OCI-LY1 (cell line): ENCODE data around the gene SYF2.

Source experiments
- H2AFZ ChIP-seq: fragments of 200-600 bp; sonication (generic), shearing (Covaris generic); 2 replicates; pipeline ENCODE4 v1.6.0; 2014; ENCODE audit warnings: antibody characterized with exemption, mild to moderate bottlenecking, low read length
- H3F3A ChIP-seq: fragments of 200-600 bp; sonication (generic), shearing (Covaris generic); 2 replicates; pipeline ENCODE4 v1.6.0; 2014; ENCODE audit warnings: mild to moderate bottlenecking, antibody characterized with exemption, low read length, moderate library complexity; ENCODE audit not compliant: insufficient read depth
- H3K27ac ChIP-seq: fragments of 200-600 bp; sonication (generic); 2 replicates; pipeline ENCODE4 v1.5.1; 2014; ENCODE audit warnings: low read length, mixed run types, mild to moderate bottlenecking, low read depth; ENCODE audit not compliant: poor library complexity, severe bottlenecking
- H3K27me3 ChIP-seq: fragments of 200-600 bp; sonication (generic); 2 replicates; pipeline ENCODE4 v1.6.0; 2014; ENCODE audit warnings: antibody characterized with exemption, mild to moderate bottlenecking, low read length, moderate library complexity; ENCODE audit not compliant: insufficient read depth
- H3K36me3 ChIP-seq: fragments of 200-600 bp; sonication (generic); 2 replicates; pipeline ENCODE4 v1.6.1; 2014; ENCODE audit warnings: mild to moderate bottlenecking, antibody characterized with exemption, low read length, moderate library complexity, mixed read lengths; ENCODE audit not compliant: insufficient read depth
- H3K4me1 ChIP-seq: fragments of 200-600 bp; sonication (generic); 2 replicates; pipeline ENCODE4 v1.5.1; 2014; ENCODE audit warnings: mild to moderate bottlenecking, low read length, moderate library complexity; ENCODE audit not compliant: insufficient read depth, severe bottlenecking
- H3K4me2 ChIP-seq: fragments of 200-600 bp; sonication (generic), shearing (Covaris generic); 2 replicates; pipeline ENCODE4 v1.6.1; 2014; ENCODE audit warnings: low read length
- H3K4me3 ChIP-seq: fragments of 200-600 bp; sonication (generic); 2 replicates; pipeline ENCODE4 v1.5.1; 2014; ENCODE audit warnings: low read length, low read depth, mild to moderate bottlenecking, mixed read lengths; ENCODE audit not compliant: poor library complexity, severe bottlenecking
- H3K79me2 ChIP-seq: fragments of 200-600 bp; shearing (Covaris generic); 2 replicates; pipeline ENCODE4 v1.6.1; 2016; ENCODE audit warnings: mixed run types, low read length, mixed read lengths; ENCODE audit not compliant: insufficient read depth
- H3K9ac ChIP-seq: fragments of 200-600 bp; sonication (generic), shearing (Covaris generic); 2 replicates; pipeline ENCODE4 v1.6.1; 2014; ENCODE audit warnings: mild to moderate bottlenecking, low read length, mixed read lengths
- H3K9me2 ChIP-seq: fragments of 200-600 bp; sonication (generic), shearing (Covaris generic); 2 replicates; pipeline ENCODE4 v1.6.1; 2014; ENCODE audit warnings: low read depth, mild to moderate bottlenecking, low read length, mixed read lengths
- H3K9me3 ChIP-seq: fragments of 200-600 bp; shearing (Covaris generic); 2 replicates; pipeline ENCODE4 v1.6.1; 2014; ENCODE audit warnings: low read length, mixed read lengths
- H4K20me1 ChIP-seq: fragments of 200-600 bp; sonication (generic), shearing (Covaris generic); 2 replicates; pipeline ENCODE4 v1.6.0; 2016; ENCODE audit warnings: mild to moderate bottlenecking, low read length; ENCODE audit not compliant: insufficient read depth
- EZH2 ChIP-seq: fragments of 200-600 bp; sonication (generic), shearing (Covaris generic); IDR thresholded peaks from 2 replicates; pipeline ENCODE4 v1.8.0; 2017; ENCODE audit warnings: borderline replicate concordance, mixed run types, mild to moderate bottlenecking, antibody characterized with exemption, low read length, moderate library complexity, mixed read lengths
- TF ChIP-seq, protein P1 (sequence below): fragments of 200-600 bp; sonication (generic), shearing (Covaris generic); IDR thresholded peaks from 2 replicates; pipeline ENCODE4 v1.5.1; 2017; ENCODE audit warnings: mild to moderate bottlenecking, antibody characterized with exemption, low read length, moderate library complexity, mixed read lengths

The SYF2 gene

DNA sequence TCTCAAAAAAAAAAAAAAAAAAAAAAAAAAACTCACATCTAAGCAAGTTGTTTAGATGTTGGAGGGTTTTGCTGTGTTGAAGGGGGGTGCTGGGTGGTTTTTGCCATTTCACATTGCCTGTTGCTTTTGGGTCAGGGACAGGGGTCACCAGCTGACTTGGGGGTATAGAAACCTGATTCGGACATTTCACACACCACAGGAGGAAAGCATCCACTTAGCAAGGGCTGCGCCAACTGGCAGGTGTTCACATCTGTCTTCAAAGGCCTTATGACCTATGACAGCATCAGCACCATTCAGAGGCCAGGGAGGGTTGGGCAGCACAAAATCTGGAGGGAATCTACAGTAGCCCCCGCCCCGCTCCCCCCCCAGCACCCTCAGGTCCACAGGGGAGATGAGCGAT lies 45.2 kb downstream of the SYF2 start:
- no peak overlapping the region for H3K4me3 ChIP-seq
- no peak overlapping the region for H3K9ac ChIP-seq
- no peak overlapping the region for H2AFZ ChIP-seq
- no peaks in the 10 kb centered on the region for H3K9me2 ChIP-seq
- no peaks in the 10 kb centered on the region for H3K36me3 ChIP-seq
- H3F3A ChIP-seq = no peaks in the 10 kb centered on the region
- no peaks in the 10 kb centered on the region for H3K4me1 ChIP-seq
- H3K27me3 ChIP-seq = peaks cover 6% of the 10 kb centered on the region; the same call in 1 of the 2 replicates
- H4K20me1 ChIP-seq = no peaks in the 10 kb centered on the region
- TF ChIP-seq EZH2 = no peak
- TF ChIP-seq, protein P1, sequence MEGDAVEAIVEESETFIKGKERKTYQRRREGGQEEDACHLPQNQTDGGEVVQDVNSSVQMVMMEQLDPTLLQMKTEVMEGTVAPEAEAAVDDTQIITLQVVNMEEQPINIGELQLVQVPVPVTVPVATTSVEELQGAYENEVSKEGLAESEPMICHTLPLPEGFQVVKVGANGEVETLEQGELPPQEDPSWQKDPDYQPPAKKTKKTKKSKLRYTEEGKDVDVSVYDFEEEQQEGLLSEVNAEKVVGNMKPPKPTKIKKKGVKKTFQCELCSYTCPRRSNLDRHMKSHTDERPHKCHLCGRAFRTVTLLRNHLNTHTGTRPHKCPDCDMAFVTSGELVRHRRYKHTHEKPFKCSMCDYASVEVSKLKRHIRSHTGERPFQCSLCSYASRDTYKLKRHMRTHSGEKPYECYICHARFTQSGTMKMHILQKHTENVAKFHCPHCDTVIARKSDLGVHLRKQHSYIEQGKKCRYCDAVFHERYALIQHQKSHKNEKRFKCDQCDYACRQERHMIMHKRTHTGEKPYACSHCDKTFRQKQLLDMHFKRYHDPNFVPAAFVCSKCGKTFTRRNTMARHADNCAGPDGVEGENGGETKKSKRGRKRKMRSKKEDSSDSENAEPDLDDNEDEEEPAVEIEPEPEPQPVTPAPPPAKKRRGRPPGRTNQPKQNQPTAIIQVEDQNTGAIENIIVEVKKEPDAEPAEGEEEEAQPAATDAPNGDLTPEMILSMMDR = no peak
- no peak overlapping the region for H3K27ac ChIP-seq
- no peak overlapping the region for H3K4me2 ChIP-seq
- no peaks in the 10 kb centered on the region for H3K79me2 ChIP-seq
- H3K9me3 ChIP-seq = no peaks in the 10 kb centered on the region

DNA sequence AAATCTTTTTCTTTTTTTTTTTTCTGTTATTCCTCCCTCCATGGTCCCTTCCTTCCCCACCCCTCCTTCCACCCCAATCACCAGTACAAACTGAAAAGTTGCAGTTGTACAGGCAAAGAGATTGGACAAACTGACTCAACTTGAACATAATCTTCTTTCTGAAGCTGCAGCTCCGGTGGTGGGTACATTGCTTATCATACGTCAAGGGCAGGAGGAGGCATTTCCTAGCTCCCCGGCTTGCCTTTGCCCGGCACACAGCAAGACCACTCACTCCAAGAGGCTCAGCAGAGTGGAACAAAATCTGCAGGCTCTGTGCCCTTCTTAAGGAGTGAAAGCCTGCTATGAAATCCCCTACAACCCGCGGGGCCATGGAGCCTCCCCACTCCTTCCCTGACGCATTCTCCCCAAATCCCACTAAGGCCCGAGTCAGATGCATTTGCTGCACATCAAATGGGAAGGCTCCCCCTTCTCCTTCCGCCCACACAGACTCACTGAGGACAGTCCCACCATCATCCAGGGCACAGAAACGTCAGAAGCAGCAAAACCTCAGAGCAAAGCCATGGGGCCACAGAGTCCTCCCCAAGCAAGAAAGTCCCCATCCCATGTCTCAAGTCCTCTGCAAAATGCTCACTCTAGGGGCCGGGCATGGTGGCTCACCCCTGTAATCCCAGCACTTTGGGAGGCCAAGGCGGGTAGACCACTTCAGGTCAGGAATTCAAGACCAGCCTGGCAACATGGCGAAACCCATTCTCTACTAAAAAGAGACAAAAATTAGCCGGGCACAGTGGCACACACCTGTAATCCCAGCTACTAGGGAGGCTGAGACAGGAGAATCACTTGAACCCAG lies 45.9 kb downstream of the SYF2 start:
- no peaks in the 10 kb centered on the region for H3K9me2 ChIP-seq
- H2AFZ ChIP-seq = no peak overlapping the region
- TF ChIP-seq EZH2 = no peak
- TF ChIP-seq, protein P1 = no peak
- no peaks in the 10 kb centered on the region for H3K79me2 ChIP-seq
- H4K20me1 ChIP-seq = no peaks in the 10 kb centered on the region
- peaks cover 6% of the 10 kb centered on the region; the same call in 1 of the 2 replicates for H3K27me3 ChIP-seq
- no peak overlapping the region for H3K9ac ChIP-seq
- H3F3A ChIP-seq = no peaks in the 10 kb centered on the region
- H3K4me2 ChIP-seq = no peak overlapping the region
- H3K4me3 ChIP-seq = no peak overlapping the region
- H3K4me1 ChIP-seq = no peaks in the 10 kb centered on the region
- no peak overlapping the region for H3K27ac ChIP-seq
- no peaks in the 10 kb centered on the region for H3K9me3 ChIP-seq
- no peaks in the 10 kb centered on the region for H3K36me3 ChIP-seq

DNA sequence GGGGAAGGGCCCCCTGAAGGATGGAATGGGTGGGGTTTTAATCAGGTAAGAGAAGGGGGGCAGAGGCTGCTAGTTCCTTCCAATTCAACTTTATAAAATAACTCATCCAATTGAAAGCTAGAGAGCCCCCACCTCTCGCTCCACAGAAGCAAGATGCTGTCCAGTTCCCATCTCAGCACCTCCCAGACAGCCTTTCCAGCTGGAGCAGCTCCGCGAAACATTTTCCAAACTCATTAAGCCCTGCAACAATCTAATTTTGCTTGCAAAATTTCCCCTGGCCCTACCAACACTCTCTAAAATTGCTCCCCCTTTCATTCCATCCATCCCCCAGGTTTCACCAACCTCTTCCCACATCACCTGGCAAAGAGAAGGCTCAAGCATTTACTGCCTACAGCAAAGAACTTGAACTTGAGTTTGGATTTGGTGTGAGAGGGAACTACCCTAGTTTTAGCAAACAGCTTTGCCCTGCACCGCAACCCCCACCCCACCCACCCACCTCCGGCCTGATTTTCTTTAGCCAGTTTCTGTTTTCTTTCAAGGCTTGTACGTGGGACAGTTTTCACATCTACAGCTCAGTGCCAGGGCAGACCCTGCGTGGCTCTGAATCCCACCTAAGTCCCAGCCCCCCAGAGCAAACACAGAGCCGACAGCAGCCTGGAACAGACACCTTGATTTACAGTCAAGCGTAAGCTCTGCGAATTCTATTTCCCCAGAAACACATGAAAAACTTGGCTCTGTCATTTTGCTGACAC lies 46.7 kb downstream of the SYF2 start:
- Histone ChIP-seq H3K9ac (no peak overlapping the region), H3K4me1 (no peaks in the 10 kb centered on the region), H3K27ac (no peak overlapping the region), H4K20me1 (no peaks in the 10 kb centered on the region), H3K27me3 (peaks cover 6% of the 10 kb centered on the region; the same call in 1 of the 2 replicates), H3K36me3 (no peaks in the 10 kb centered on the region), H3K4me2 (no peak overlapping the region), H2AFZ (no peak overlapping the region), H3K4me3 (no peak overlapping the region), H3K79me2 (no peaks in the 10 kb centered on the region), H3K9me3 (no peaks in the 10 kb centered on the region), H3F3A (no peaks in the 10 kb centered on the region), H3K9me2 (no peaks in the 10 kb centered on the region)
- TF ChIP-seq, protein P1 = no peak
- TF ChIP-seq EZH2 = no peak
